Bone marrow (tissue), 2 donors: ENCODE data around the gene S100A10.

ENCODE experiments used
- DNase-seq, 2 donors: peaks; one replicate each; lab custom pipeline; 2025; lab: John Stamatoyannopoulos, UW

The S100A10 gene

GRCh38 chr1:151993734-151994496 lies at the start of gene S100A10:
S100A10 (minus strand) TSS chr1:151993859; CDS start chr1:151986230, 7,629 bp downstream.
- peak in 1 of 2 donors; percentile 73 for DNase-seq

GRCh38 chr1:152042030-152042429 lies 48.4 kb upstream of the S100A10 start:
- DNase-seq: no peak

- no peak for DNase-seq
These were observed 46.2 kb upstream of the S100A10 start for GRCh38 chr1:152039886-152040285.

GRCh38 chr1:152039461-152039860 lies 45.8 kb upstream of the S100A10 start:
- DNase-seq: no peak

- no peak for DNase-seq
These were observed 45.2 kb upstream of the S100A10 start for GRCh38 chr1:152038871-152039270.

- DNase-seq: peak; percentile 14 to 68
These were observed 42.9 kb upstream of the S100A10 start, which contains the start of gene S100A11 for GRCh38 chr1:152036267-152037216. S100A11 (minus strand) TSS chr1:152037004; CDS start chr1:152036915, 89 bp downstream.

- no peak for DNase-seq
These were observed 42.0 kb upstream of the S100A10 start for GRCh38 chr1:152035539-152036266.

- DNase-seq: peak; percentile 23 to 24
These were observed 41.2 kb upstream of the S100A10 start for GRCh38 chr1:152034654-152035538.

GRCh38 chr1:152034324-152034653 lies 40.6 kb upstream of the S100A10 start:
- no peak for DNase-seq

- no peak for DNase-seq
These were observed 36.2 kb upstream of the S100A10 start for GRCh38 chr1:152029929-152030211.

GRCh38 chr1:152029144-152029928 lies 35.7 kb upstream of the S100A10 start:
- peak in 1 of 2 donors; percentile 11 for DNase-seq

GRCh38 chr1:152026895-152027294 lies 33.2 kb upstream of the S100A10 start:
- DNase-seq: no peak

GRCh38 chr1:152024223-152024622 lies 30.6 kb upstream of the S100A10 start:
- DNase-seq: no peak

- DNase-seq: no peak
These were observed 29.6 kb upstream of the S100A10 start for GRCh38 chr1:152023221-152023620.

GRCh38 chr1:152022474-152022873 lies 28.8 kb upstream of the S100A10 start:
- DNase-seq: no peak

GRCh38 chr1:152021569-152021968 lies 27.9 kb upstream of the S100A10 start:
- no peak for DNase-seq

GRCh38 chr1:152020849-152021248 lies 27.2 kb upstream of the S100A10 start:
- DNase-seq: no peak

- DNase-seq: no peak
These were observed 24.9 kb upstream of the S100A10 start for GRCh38 chr1:152018537-152018936.

- no peak for DNase-seq
These were observed 22.1 kb upstream of the S100A10 start for GRCh38 chr1:152015766-152016165.

GRCh38 chr1:152014943-152015342 lies 21.3 kb upstream of the S100A10 start:
- DNase-seq: no peak
